GM18868 (cell line): Measurements from ENCODE around the gene DDI2.
A peak's percentile ranks its signal among the peaks of the same experiment; 100 is the strongest.

Experiments used
- ATAC-seq: cut with Tn5 transposase; IDR thresholded peaks from one replicate; pipeline ENCODE4 v1.9.1; 2021; ENCODE audit warnings: mild to moderate bottlenecking, moderate library complexity; ENCODE audit not compliant: unreplicated experiment

DDI2 gene

GRCh38 chr1:15605398-15606383, 11.6 kb upstream of the DDI2 start:
- ATAC-seq, result no peak

- no peak for ATAC-seq
Observed at GRCh38 chr1:15609631-15610030, 7.6 kb upstream of the DDI2 start.

GRCh38 chr1:15610167-15610566, 7.1 kb upstream of the DDI2 start:
- no peak for ATAC-seq

- ATAC-seq, result peak; percentile 5
Observed at GRCh38 chr1:15616373-15617172, 685 bp upstream of the DDI2 start.

- ATAC-seq, result peak; percentile 14
Observed at GRCh38 chr1:15618077-15618654, 908 bp downstream of the DDI2 start.

GRCh38 chr1:15618655-15619525, 1.6 kb downstream of the DDI2 start:
- ATAC-seq, result no peak

GRCh38 chr1:15620155-15620545, 2.9 kb downstream of the DDI2 start:
- no peak for ATAC-seq

- no peak for ATAC-seq
Observed at GRCh38 chr1:15620902-15621682, 3.8 kb downstream of the DDI2 start.

- no peak for ATAC-seq
Observed at GRCh38 chr1:15621975-15622374, 4.7 kb downstream of the DDI2 start.

- ATAC-seq, result no peak
Observed at GRCh38 chr1:15622712-15623373, 5.6 kb downstream of the DDI2 start.

- ATAC-seq, result no peak
Observed at GRCh38 chr1:15623435-15623834, 6.2 kb downstream of the DDI2 start.

GRCh38 chr1:15624133-15624714, 7.0 kb downstream of the DDI2 start:
- no peak for ATAC-seq

GRCh38 chr1:15625056-15625917, 8.0 kb downstream of the DDI2 start:
- ATAC-seq, result no peak

- ATAC-seq, result no peak
Observed at GRCh38 chr1:15626269-15626950, 9.2 kb downstream of the DDI2 start.

GRCh38 chr1:15627343-15627988, 10.2 kb downstream of the DDI2 start:
- peak; percentile 53 for ATAC-seq

GRCh38 chr1:15628003-15628402, 10.7 kb downstream of the DDI2 start:
- no peak for ATAC-seq
